HG03108 (cell line): ENCODE data around the gene RAP1GDS1.
"Not testable (repeated sequence)": the region's sequence is repeated elsewhere in the genome, so short reads cannot be mapped to it uniquely, and the experiment has no call there.

Experiments
- ATAC-seq: cut with Tn5 transposase; IDR thresholded peaks from one replicate; pipeline ENCODE4 v1.9.1; 2021; ENCODE audit warnings: moderate library complexity; ENCODE audit not compliant: unreplicated experiment

Gene RAP1GDS1

GRCh38 chr4:98343626-98344025 is 82.4 kb downstream of the RAP1GDS1 start:
- no peak for ATAC-seq

DNA sequence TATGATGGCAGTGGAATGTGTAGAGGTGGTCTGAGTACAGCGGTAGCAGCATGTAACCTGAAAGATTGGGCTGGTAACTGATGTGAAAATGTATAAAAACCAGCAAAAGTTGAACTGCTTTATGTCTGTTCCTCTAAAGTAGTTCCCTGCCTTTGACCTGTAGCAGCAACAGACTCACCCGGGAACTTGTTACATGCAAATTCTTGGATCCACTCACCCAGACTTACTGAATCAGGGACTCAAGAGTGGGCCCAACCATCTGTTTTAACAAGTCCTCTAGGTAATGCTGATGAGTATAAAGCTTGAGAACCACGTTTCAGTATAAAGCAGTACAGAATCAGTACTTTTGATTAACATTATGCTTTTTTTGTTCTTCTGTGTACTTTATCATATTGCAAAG is 84.7 kb downstream of the RAP1GDS1 start:
- ATAC-seq: no peak

DNA sequence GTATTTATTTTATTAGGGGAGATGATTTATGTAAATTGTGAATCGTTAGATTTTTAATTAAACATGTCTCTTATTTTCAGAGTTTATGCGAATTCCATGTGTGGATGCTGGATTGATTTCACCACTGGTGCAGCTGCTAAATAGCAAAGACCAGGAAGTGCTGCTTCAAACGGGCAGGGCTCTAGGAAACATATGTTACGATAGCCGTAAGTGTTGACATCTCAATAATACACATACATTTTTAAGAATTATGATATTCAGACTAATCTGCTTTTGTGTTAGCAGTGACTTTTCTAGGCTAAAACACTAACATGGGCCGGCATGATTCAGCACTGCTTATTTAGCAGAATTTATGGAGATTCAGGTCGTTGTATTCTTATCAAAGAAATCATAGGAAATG is 91.2 kb downstream of the RAP1GDS1 start:
- ATAC-seq: no peak

DNA sequence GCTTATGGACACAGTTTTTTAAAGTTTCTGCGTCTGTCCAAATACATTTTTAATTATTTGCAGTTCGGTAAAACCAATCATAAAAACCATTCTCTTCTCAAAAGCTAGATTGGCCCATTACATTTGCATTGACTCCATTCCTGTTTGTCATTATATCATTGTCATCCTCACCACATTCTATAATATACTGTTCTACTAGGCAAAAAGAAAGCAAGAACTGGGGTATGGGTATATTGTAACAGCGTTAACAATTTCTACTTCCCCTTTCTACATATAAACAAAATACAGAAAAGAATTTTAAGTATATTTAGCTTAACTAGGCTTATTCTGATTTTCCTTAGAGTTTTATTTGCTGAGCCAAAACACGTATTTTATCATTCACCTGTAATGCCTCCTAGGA is 91.8 kb downstream of the RAP1GDS1 start:
- ATAC-seq: no peak

GRCh38 chr4:98358630-98359248 is 97.6 kb downstream of the RAP1GDS1 start:
- ATAC-seq: no peak

- ATAC-seq: no peak
Measured at GRCh38 chr4:98359646-98360045, 98.5 kb downstream of the RAP1GDS1 start.

DNA sequence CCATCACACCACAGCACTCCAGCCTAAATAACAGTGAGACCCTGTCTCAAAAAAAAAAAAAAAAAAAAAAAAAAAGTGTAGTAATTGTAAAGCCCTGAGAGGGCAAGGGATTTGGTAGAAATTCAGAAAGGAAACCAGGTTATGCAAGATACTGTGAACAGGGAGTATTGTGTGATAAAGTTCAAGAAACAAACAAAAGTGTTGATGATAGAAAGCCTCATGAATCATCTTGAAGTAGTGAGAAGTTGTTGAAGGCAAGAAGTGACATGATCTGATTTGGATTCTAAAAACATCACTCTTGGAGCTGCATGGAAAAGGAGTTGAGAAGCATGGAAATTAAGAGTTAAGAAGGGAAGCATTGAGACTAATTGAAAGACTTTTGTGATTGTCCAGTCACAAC is 102.2 kb downstream of the RAP1GDS1 start:
- ATAC-seq: no peak

- ATAC-seq: not testable (repeated sequence)
Measured at GRCh38 chr4:98366275-98366674, 105.1 kb downstream of the RAP1GDS1 start.

DNA sequence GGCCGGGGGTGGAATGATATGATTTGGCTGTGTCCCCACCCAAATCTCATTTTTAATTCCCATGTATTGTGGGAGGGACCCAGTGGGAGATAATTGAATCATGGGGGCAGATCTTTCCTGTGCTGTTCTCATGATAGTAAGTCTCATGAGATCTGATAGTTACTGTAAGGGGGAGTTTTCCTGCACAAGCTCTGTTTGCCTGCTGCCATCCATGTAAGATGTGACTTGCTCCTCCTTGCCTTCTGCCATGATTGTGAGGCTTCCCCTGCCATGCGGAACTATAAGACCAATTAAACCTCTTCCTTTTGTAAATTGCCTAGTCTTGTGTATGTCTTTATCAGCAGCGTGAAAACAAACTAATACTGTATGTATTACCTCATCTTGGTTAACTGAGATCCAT is 106.8 kb downstream of the RAP1GDS1 start:
- not testable (repeated sequence) for ATAC-seq

DNA sequence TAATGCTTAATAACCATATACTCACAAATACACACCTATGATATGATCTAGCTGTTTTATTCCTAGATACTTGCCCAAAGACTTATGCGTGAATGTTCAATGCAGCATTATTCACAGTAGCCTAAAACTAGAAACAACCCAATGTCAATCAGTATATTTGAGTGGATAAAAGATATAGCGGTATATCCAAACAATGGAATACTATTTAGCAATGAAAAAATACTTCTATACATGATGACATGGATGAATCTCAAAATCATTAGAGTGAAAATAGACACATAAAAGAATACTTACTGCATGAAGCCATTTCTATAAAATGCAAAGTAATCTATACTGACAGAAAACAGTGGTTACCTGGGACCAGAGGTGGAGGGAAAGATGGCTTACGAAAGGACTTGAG is 108.1 kb downstream of the RAP1GDS1 start:
- ATAC-seq: no peak

DNA sequence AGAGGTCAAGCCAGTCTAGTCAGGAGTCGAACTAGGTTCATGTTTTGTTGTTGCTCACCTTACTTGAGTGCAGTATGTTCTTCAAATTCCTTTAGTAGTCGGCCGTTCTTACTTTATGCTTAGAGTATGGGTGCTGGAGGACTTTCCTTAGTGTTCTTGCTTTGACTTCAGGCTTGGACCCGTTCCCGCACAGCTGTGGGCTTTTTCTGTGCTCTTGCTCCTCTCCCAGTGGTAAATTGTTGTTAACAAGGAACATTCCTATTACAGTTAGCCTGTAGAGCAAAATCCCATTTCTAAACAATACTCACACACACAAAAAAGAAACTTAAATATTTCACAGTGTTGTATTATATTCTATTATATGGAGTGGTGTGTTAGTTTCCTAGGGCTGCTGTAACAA is 113.5 kb downstream of the RAP1GDS1 start:
- no peak for ATAC-seq

DNA sequence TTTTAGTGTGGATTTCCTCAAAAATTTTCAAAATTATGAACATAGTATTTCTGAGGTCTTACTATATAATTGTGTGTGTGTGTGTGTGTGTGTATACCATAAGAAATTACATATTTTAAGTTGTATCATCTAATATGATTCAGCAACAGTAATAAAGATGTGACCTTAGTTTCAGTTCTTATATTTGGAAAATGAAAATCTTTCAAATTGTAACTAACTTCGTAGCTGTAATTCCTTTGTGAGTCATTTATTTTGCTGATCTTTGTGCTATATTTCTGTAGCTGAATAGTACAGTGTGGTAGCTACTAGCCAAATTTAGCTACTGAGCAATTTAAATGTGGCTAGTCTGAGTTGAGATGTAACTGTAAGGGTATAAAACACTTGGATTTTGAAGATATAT is 116.4 kb downstream of the RAP1GDS1 start:
- no peak for ATAC-seq

DNA sequence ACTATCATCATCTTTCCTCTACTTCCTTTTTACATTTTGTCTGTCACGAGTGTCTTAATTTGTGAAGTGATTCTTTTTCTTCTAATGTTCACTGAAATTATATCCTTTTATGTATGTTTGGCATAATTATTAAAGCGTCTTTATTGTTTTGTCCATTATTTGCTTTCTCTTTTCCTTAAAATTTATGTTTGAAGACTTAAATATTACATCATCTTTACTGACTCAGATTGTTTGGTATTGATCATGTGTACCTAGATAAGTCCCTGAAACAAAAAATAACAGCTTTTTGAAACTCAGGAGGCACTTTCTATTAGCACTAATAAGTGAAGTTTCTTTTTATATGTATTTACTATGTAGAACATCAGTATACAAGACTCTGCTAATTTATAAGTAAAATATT is 120.1 kb downstream of the RAP1GDS1 start:
- no peak for ATAC-seq

- peak; percentile 87 for ATAC-seq
Measured at GRCh38 chr4:98383431-98384106, 122.4 kb downstream of the RAP1GDS1 start.

- no peak for ATAC-seq
Measured at GRCh38 chr4:98385831-98386230, 124.6 kb downstream of the RAP1GDS1 start.

- ATAC-seq: no peak
Measured at GRCh38 chr4:98387345-98388026, 126.3 kb downstream of the RAP1GDS1 start.

- no peak for ATAC-seq
Measured at GRCh38 chr4:98394134-98394533, 132.9 kb downstream of the RAP1GDS1 start.

DNA sequence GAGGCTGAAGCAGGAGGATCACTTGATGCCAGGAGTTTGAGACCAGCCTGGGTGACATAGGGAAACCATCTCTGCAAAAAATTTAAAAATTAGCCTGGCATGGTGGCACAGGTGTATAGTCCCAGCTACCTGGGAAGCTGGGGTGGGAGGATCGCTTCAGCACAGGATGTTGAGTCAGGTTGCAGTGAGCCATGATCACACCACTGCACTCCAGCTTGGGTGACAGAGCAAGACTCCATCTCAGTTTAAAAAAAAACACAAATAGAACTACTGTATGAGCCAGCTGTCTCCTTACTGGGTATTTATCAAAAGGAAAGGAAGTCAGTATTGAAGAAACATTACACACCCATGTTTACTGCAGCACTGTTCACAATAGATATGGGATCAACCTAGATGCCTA is 138.7 kb downstream of the RAP1GDS1 start:
- no peak for ATAC-seq

GRCh38 chr4:98406819-98407218 is 145.6 kb downstream of the RAP1GDS1 start:
- ATAC-seq: peak; percentile 46

DNA sequence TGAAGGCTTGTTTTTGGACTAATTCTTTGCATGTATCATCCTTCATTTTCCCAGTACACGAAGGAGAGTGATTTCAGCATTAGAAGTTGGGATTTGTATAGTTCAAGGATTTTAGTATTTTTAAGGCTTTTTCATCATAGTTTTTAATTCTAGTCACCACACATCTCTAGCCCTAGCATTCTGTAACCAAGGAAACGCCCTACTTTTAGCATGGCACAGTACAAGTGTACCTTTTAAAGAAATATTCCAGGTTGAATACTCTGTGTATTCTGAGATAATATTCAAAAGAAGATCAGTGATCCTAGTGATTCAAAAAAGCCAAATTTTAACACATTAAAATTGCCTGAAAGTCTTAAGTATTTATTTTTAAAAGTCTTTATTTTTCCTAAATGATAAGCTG is 150.5 kb downstream of the RAP1GDS1 start:
- ATAC-seq: no peak

GRCh38 chr4:98416844-98417243 is 155.7 kb downstream of the RAP1GDS1 start:
- ATAC-seq: no peak

- ATAC-seq: not testable (repeated sequence)
Measured at GRCh38 chr4:98420151-98420550, 159.0 kb downstream of the RAP1GDS1 start.
